ENCODE measurements around the gene TTLL8.

Gene TTLL8

GRCh38 chr22:50041361-50042065 lies 16.6 kb downstream of the TTLL8 start:
- no peak for DNase-seq (ENCODE audit: low read depth)

- no peak for DNase-seq (ENCODE audit: low read depth)
Measured at GRCh38 chr22:50040717-50041116, 17.4 kb downstream of the TTLL8 start.

GRCh38 chr22:50039669-50040443 lies 18.2 kb downstream of the TTLL8 start:
- DNase-seq (ENCODE audit: low read depth), result no peak

- DNase-seq (ENCODE audit: low read depth), result no peak
Measured at GRCh38 chr22:50035976-50036724, 21.9 kb downstream of the TTLL8 start.

- DNase-seq (ENCODE audit: low read depth), result no peak
Measured at GRCh38 chr22:50035131-50035881, 22.8 kb downstream of the TTLL8 start.

- DNase-seq (ENCODE audit: low read depth), result no peak
Measured at GRCh38 chr22:50034126-50035081, 23.7 kb downstream of the TTLL8 start.

GRCh38 chr22:50032941-50033601 lies 25.0 kb downstream of the TTLL8 start:
- no peak for DNase-seq (ENCODE audit: low read depth)

GRCh38 chr22:50032109-50032871 lies 25.8 kb downstream of the TTLL8 start:
- no peak for DNase-seq (ENCODE audit: low read depth)

- DNase-seq (ENCODE audit: low read depth), result no peak
Measured at GRCh38 chr22:50031189-50032091, 26.7 kb downstream of the TTLL8 start.

GRCh38 chr22:50030297-50031188 lies 27.6 kb downstream of the TTLL8 start:
- peak; percentile 79 for DNase-seq (ENCODE audit: low read depth)

- DNase-seq (ENCODE audit: low read depth), result peak; percentile 60
Measured at GRCh38 chr22:50027639-50028537, 30.2 kb downstream of the TTLL8 start.

GRCh38 chr22:50025993-50026392 lies 32.1 kb downstream of the TTLL8 start:
- no peak for DNase-seq (ENCODE audit: low read depth)

- DNase-seq (ENCODE audit: low read depth), result no peak
Measured at GRCh38 chr22:50022171-50022819, 35.8 kb downstream of the TTLL8 start.

GRCh38 chr22:50020606-50021005 lies 37.5 kb downstream of the TTLL8 start:
- no peak for DNase-seq (ENCODE audit: low read depth)

GRCh38 chr22:50019316-50019715 lies 38.8 kb downstream of the TTLL8 start:
- no peak for DNase-seq (ENCODE audit: low read depth)
